ENCODE results near the gene HNRNPUL2. TPM values are rescaled to one million over a fixed set of nuclear protein-coding genes. Genes with fewer than 3 reads are reported as not detected.

HNRNPUL2 gene
- total RNA-seq, 1 donor from 2014 or later: 13.5 TPM

- no peak for DNase-seq (ENCODE audit: low spot score)
Measured at GRCh38 chr11:62667460-62667859, 59.8 kb downstream of the HNRNPUL2 start.

- DNase-seq (ENCODE audit: low spot score): no peak
Measured at GRCh38 chr11:62666259-62666926, 60.9 kb downstream of the HNRNPUL2 start.

GRCh38 chr11:62665599-62666258, 61.5 kb downstream of the HNRNPUL2 start:
- peak; percentile 74 for DNase-seq (ENCODE audit: low spot score)

- DNase-seq (ENCODE audit: low spot score): peak; percentile 96
Measured at GRCh38 chr11:62665075-62665598, 62.1 kb downstream of the HNRNPUL2 start, which contains the start of the genes C11orf98 and CSKMT. Gene C11orf98, minus strand, starts transcription at chr11:62665210. Its CDS starts 41 bp downstream, at chr11:62665169. Gene CSKMT, plus strand, starts transcription at chr11:62665312. Its CDS starts 568 bp downstream, at chr11:62665880.

- DNase-seq (ENCODE audit: low spot score): no peak
Measured at GRCh38 chr11:62664405-62665074, 62.7 kb downstream of the HNRNPUL2 start.

Other genes starting within 250 kb of the HNRNPUL2 start
- 550 TPM for gene AHNAK, start 180.7 kb downstream of the HNRNPUL2 start, total RNA-seq (ENCODE audit: insufficient read depth, low replicate concordance)
- gene EEF1G, start 153.6 kb downstream of the HNRNPUL2 start, total RNA-seq (ENCODE audit: insufficient read depth, low replicate concordance): 944 TPM
- 2.4 TPM for gene TUT1, start 135.9 kb downstream of the HNRNPUL2 start, total RNA-seq (ENCODE audit: insufficient read depth, low replicate concordance)
- 58.3 TPM for gene MTA2, start 125.6 kb downstream of the HNRNPUL2 start, total RNA-seq (ENCODE audit: insufficient read depth, low replicate concordance)
- gene EML3, start 114.7 kb downstream of the HNRNPUL2 start, total RNA-seq (ENCODE audit: insufficient read depth, low replicate concordance): 41.7 TPM
- gene ROM1, start 114.2 kb downstream of the HNRNPUL2 start, total RNA-seq (ENCODE audit: insufficient read depth, low replicate concordance): 8.7 TPM
- 7.9 TPM for gene B3GAT3, start 105.5 kb downstream of the HNRNPUL2 start, total RNA-seq (ENCODE audit: insufficient read depth, low replicate concordance)
- 96.8 TPM for gene GANAB, start 80.8 kb downstream of the HNRNPUL2 start, total RNA-seq (ENCODE audit: insufficient read depth, low replicate concordance)
- gene INTS5, start 74.2 kb downstream of the HNRNPUL2 start, total RNA-seq (ENCODE audit: insufficient read depth, low replicate concordance): 11.3 TPM
- gene C11orf98, start 62.2 kb downstream of the HNRNPUL2 start, total RNA-seq (ENCODE audit: insufficient read depth, low replicate concordance): 14.2 TPM
- 3.1 TPM for gene CSKMT, start 62.1 kb downstream of the HNRNPUL2 start, total RNA-seq (ENCODE audit: insufficient read depth, low replicate concordance)
- 2.9 TPM for gene UQCC3, start 55.8 kb downstream of the HNRNPUL2 start, total RNA-seq (ENCODE audit: insufficient read depth, low replicate concordance)
- 0.72 TPM for gene LBHD1, start 55.2 kb downstream of the HNRNPUL2 start, total RNA-seq (ENCODE audit: insufficient read depth, low replicate concordance)
- 98.0 TPM for gene UBXN1, start 48.4 kb downstream of the HNRNPUL2 start, total RNA-seq (ENCODE audit: insufficient read depth, low replicate concordance)
- gene LRRN4CL, start 37.9 kb downstream of the HNRNPUL2 start, total RNA-seq (ENCODE audit: insufficient read depth, low replicate concordance): 3.1 TPM
- 6.3 TPM for gene BSCL2, start 20.0 kb downstream of the HNRNPUL2 start, total RNA-seq (ENCODE audit: insufficient read depth, low replicate concordance)
- gene GNG3, start 19.8 kb downstream of the HNRNPUL2 start, total RNA-seq (ENCODE audit: insufficient read depth, low replicate concordance): not detected
- gene TTC9C, start 1.0 kb upstream of the HNRNPUL2 start, total RNA-seq (ENCODE audit: insufficient read depth, low replicate concordance): 27.0 TPM
- gene ZBTB3, start 26.7 kb upstream of the HNRNPUL2 start, total RNA-seq (ENCODE audit: insufficient read depth, low replicate concordance): 6.5 TPM
- 24.6 TPM for gene POLR2G, start 34.1 kb upstream of the HNRNPUL2 start, total RNA-seq (ENCODE audit: insufficient read depth, low replicate concordance)
- 10.1 TPM for gene TAF6L, start 43.9 kb upstream of the HNRNPUL2 start, total RNA-seq (ENCODE audit: insufficient read depth, low replicate concordance)
- gene TMEM179B, start 59.9 kb upstream of the HNRNPUL2 start, total RNA-seq (ENCODE audit: insufficient read depth, low replicate concordance): 11.1 TPM
- gene TMEM223, start 64.5 kb upstream of the HNRNPUL2 start, total RNA-seq (ENCODE audit: insufficient read depth, low replicate concordance): 33.5 TPM
- gene NXF1, start 78.0 kb upstream of the HNRNPUL2 start, total RNA-seq (ENCODE audit: insufficient read depth, low replicate concordance): 22.6 TPM
- gene STX5, start 104.6 kb upstream of the HNRNPUL2 start, total RNA-seq (ENCODE audit: insufficient read depth, low replicate concordance): 44.3 TPM
- gene TEX54, start 105.4 kb upstream of the HNRNPUL2 start, total RNA-seq (ENCODE audit: insufficient read depth, low replicate concordance): not detected
- gene WDR74, start 112.1 kb upstream of the HNRNPUL2 start, total RNA-seq (ENCODE audit: insufficient read depth, low replicate concordance): 44.3 TPM
- 77.0 TPM for gene SLC3A2, start 153.4 kb upstream of the HNRNPUL2 start, total RNA-seq (ENCODE audit: insufficient read depth, low replicate concordance)
- gene CHRM1, start 193.9 kb upstream of the HNRNPUL2 start, total RNA-seq (ENCODE audit: insufficient read depth, low replicate concordance): 2.4 TPM